Measurements from ENCODE around the gene THOC6. TPM values are rescaled to one million over a fixed set of nuclear protein-coding genes. Genes with fewer than 3 reads are reported as not detected.

Gene THOC6
- total RNA-seq, 2 donors from 2014 or later: 35.3 to 65.2 TPM

- Mint-ChIP-seq H3K36me3 (no peaks in the 10 kb centered on the region), H3K9me3 (no peaks in the 10 kb centered on the region), H3K27ac (no peak overlapping the region)
- no peak for DNase-seq (ENCODE audit: low spot score in 2 of 2)
- no peak for ATAC-seq
These were observed 14.1 kb upstream of the THOC6 start for GRCh38 chr16:3009568-3010390.

GRCh38 chr16:3010510-3010909, 13.3 kb upstream of the THOC6 start:
- Mint-ChIP-seq H3K27ac (no peak overlapping the region), H3K36me3 (no peaks in the 10 kb centered on the region), H3K9me3 (no peaks in the 10 kb centered on the region)
- ATAC-seq (no peak), DNase-seq (ENCODE audit: low spot score in 2 of 2) (no peak)

- H3K36me3 Mint-ChIP-seq: no peaks in the 10 kb centered on the region
- DNase-seq (ENCODE audit: low spot score in 2 of 2) (no peak), ATAC-seq (no peak)
- H3K27ac Mint-ChIP-seq: no peak overlapping the region
- H3K9me3 Mint-ChIP-seq: no peaks in the 10 kb centered on the region
These were observed 11.6 kb upstream of the THOC6 start for GRCh38 chr16:3012246-3012645.

- Mint-ChIP-seq H3K9me3 (no peaks in the 10 kb centered on the region), H3K27ac (no peak within 1 kb of the TSS)
These were observed 10.9 kb upstream of the THOC6 start, which contains the start of gene CLDN9 for GRCh38 chr16:3012828-3013420. CLDN9 (plus strand) TSS chr16:3012923; CDS start chr16:3013363, 440 bp downstream.

GRCh38 chr16:3013491-3013951, 10.3 kb upstream of the THOC6 start:
- DNase-seq (ENCODE audit: low spot score in 2 of 2) (no peak), ATAC-seq (no peak)
- no peaks in the 10 kb centered on the region for H3K9me3 Mint-ChIP-seq
- H3K36me3 Mint-ChIP-seq: no peaks in the 10 kb centered on the region
- no peak overlapping the region for H3K27ac Mint-ChIP-seq

More at GRCh38 chr16:3012828-3013420, 10.9 kb upstream of the THOC6 start, which contains the start of gene CLDN9:
- no peak for ATAC-seq
- H3K36me3 Mint-ChIP-seq: no peaks in the 10 kb centered on the region
- DNase-seq (ENCODE audit: low spot score in 2 of 2): no peak

- Mint-ChIP-seq H3K27ac (no peak overlapping the region), H3K36me3 (no peaks in the 10 kb centered on the region), H3K9me3 (no peaks in the 10 kb centered on the region)
- ATAC-seq (no peak), DNase-seq (ENCODE audit: low spot score in 2 of 2) (no peak)
These were observed 9.7 kb upstream of the THOC6 start for GRCh38 chr16:3013998-3014690.

- no peak overlapping the region for H3K27ac Mint-ChIP-seq
- no peak for ATAC-seq
- H3K36me3 Mint-ChIP-seq: no peaks in the 10 kb centered on the region
- no peaks in the 10 kb centered on the region for H3K9me3 Mint-ChIP-seq
- no peak for DNase-seq (ENCODE audit: low spot score in 2 of 2)
These were observed 8.9 kb upstream of the THOC6 start for GRCh38 chr16:3014971-3015370.

GRCh38 chr16:3015865-3016521, 7.8 kb upstream of the THOC6 start:
- no peak for DNase-seq (ENCODE audit: low spot score in 2 of 2)

GRCh38 chr16:3017344-3017743, 6.5 kb upstream of the THOC6 start:
- H3K9me3 Mint-ChIP-seq: no peaks in the 10 kb centered on the region
- DNase-seq (ENCODE audit: low spot score in 2 of 2) (no peak), ATAC-seq (no peak)
- H3K36me3 Mint-ChIP-seq: no peaks in the 10 kb centered on the region
- H3K27ac Mint-ChIP-seq: no peak overlapping the region

More at GRCh38 chr16:3015865-3016521, 7.8 kb upstream of the THOC6 start:
- H3K27ac Mint-ChIP-seq: no peak overlapping the region
- no peaks in the 10 kb centered on the region for H3K36me3 Mint-ChIP-seq
- H3K9me3 Mint-ChIP-seq: no peaks in the 10 kb centered on the region
- ATAC-seq: no peak

- ATAC-seq: no peak
- DNase-seq (ENCODE audit: low spot score in 2 of 2): peak in 1 of 2 donors; percentile 71
- peaks cover 0 to 4% of the 10 kb centered on the region in 2 donors for H3K36me3 Mint-ChIP-seq
- H3K27ac Mint-ChIP-seq: no peak within 1 kb of the TSS
- H3K9me3 Mint-ChIP-seq: no peaks in the 10 kb centered on the region
These were observed 5.9 kb upstream of the THOC6 start, which contains the start of gene CLDN6 for GRCh38 chr16:3017794-3018506. CLDN6 (minus strand) TSS chr16:3018183; CDS start chr16:3016021, 2,162 bp downstream.

GRCh38 chr16:3019594-3020246, 4.1 kb upstream of the THOC6 start:
- Mint-ChIP-seq H3K36me3 (peaks cover 5 to 11% of the 10 kb centered on the region in 2 donors), H3K9me3 (no peaks in the 10 kb centered on the region), H3K27ac (peak overlapping the region in 1 of 2 donors; percentile 85)
- ATAC-seq (no peak), DNase-seq (ENCODE audit: low spot score in 2 of 2) (no peak)

GRCh38 chr16:3020247-3020603, 3.6 kb upstream of the THOC6 start, which contains the start of gene TNFRSF12A:
TNFRSF12A (plus strand) TSS chr16:3020368; CDS start chr16:3020398, 30 bp downstream.
- DNase-seq (ENCODE audit: low spot score in 2 of 2): peak; percentile 74 to 80
- Mint-ChIP-seq H3K9me3 (no peaks in the 10 kb centered on the region), H3K27ac (peak within 1 kb of the TSS; percentile 85 to 95), H3K36me3 (peaks cover 5 to 11% of the 10 kb centered on the region in 2 donors)
- peak; percentile 23 to 36 for ATAC-seq

GRCh38 chr16:3020604-3021448, 3.0 kb upstream of the THOC6 start:
- peak overlapping the region; percentile 85 to 95 for H3K27ac Mint-ChIP-seq

GRCh38 chr16:3021449-3022207, 2.2 kb upstream of the THOC6 start:
- peak; percentile 83 to 87 for DNase-seq (ENCODE audit: low spot score in 2 of 2)
- H3K36me3 Mint-ChIP-seq: peaks cover 5 to 11% of the 10 kb centered on the region in 2 donors
- peak; percentile 50 to 55 for ATAC-seq
- H3K9me3 Mint-ChIP-seq: no peaks in the 10 kb centered on the region
- peak overlapping the region; percentile 85 to 95 for H3K27ac Mint-ChIP-seq

More at GRCh38 chr16:3020604-3021448, 3.0 kb upstream of the THOC6 start:
- ATAC-seq (peak; percentile 17 to 39), DNase-seq (ENCODE audit: low spot score in 2 of 2) (peak; percentile 51 to 83)
- peaks cover 5 to 11% of the 10 kb centered on the region in 2 donors for H3K36me3 Mint-ChIP-seq
- H3K9me3 Mint-ChIP-seq: no peaks in the 10 kb centered on the region

Measured in activated naive CD4-positive, alpha-beta T cell treated with anti-CD3 and anti-CD28 coated beads, Interleukin-2, amount 50 U/mL, for 72 hours (primary cell).